ENCODE results near the gene PIK3CD. TPM values are rescaled to one million over a fixed set of nuclear protein-coding genes. Genes with fewer than 3 reads are reported as not detected.

Gene PIK3CD
- total and polyA plus RNA-seq, 7 donors, result 0.44 to 2.5 (median 0.93) TPM

DNA sequence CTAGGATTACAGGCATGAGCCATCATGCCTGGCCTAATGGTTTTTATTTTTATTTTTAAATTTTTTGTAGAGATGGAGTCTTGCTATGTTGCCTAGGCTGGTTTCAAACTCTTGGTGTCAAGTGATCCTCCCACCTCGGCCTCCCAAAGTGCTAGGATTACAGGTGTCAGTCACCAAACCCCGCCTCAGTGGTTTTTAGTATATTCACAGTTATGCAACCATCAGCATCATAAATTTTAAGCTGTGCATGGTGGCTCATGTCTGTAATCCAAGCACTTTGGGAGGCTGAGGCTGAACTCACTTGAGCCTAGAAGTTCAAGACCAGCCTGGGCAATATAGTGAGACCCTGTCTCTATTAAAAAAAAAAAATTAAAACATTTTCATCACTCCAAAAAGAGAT lies 28.6 kb downstream of the PIK3CD start:
- 90 to 91% (median 91%) methylated on average over 2 of the region's 2 CpGs for WGBS, 3 donors
- H3K27me3 ChIP-seq (ENCODE audit: insufficient read depth in 3 of 3, low read length in 2 of 3), result no peaks in the 10 kb centered on the region
- DNase-seq (no peak), ATAC-seq (no peak)
- no peak overlapping the region for H3K4me3 ChIP-seq
- intact Hi-C loops (cut with DNase I), result no loop called here
- no peaks in the 10 kb centered on the region for H3K9me3 ChIP-seq
- H3K27ac ChIP-seq, result no peak overlapping the region
- H3K36me3 ChIP-seq (ENCODE audit: insufficient read depth in 1 of 2, low read depth in 1 of 2), result no peaks in the 10 kb centered on the region
- H3K4me1 ChIP-seq, result no peaks in the 10 kb centered on the region
- no peak for TF ChIP-seq CTCF (IDR thresholded peaks at IDR 0.05)

DNA sequence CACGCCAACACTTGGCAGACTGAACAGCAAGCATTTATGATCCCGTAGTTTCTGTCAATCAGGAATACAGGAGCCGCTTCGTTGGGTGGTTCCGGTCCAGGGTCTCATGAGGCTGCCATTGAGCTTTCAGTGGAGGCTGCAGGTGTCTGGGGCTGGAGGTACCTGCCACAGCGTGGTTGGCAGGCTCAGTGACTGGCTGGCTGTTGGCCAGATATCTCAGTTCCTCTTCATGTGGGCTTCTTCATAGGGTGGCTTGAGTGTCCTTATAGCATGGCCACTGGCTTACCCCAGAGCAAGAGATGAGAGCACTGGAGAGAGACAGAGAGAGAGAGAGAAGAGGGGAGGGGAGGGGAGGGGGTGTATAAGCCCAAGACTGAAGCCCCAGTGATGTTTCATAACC lies 29.3 kb downstream of the PIK3CD start:
- intact Hi-C loops (cut with DNase I), result no loop called here
- 84 to 91% (median 88%) methylated on average over 6 of the region's 6 CpGs for WGBS, 3 donors
- Histone ChIP-seq H3K27me3 (ENCODE audit: insufficient read depth in 3 of 3, low read length in 2 of 3) (no peaks in the 10 kb centered on the region), H3K27ac (no peak overlapping the region), H3K9me3 (no peaks in the 10 kb centered on the region), H3K4me1 (no peaks in the 10 kb centered on the region), H3K4me3 (no peak overlapping the region), H3K36me3 (ENCODE audit: insufficient read depth in 1 of 2, low read depth in 1 of 2) (no peaks in the 10 kb centered on the region)
- ATAC-seq (no peak), DNase-seq (no peak)
- no peak for TF ChIP-seq CTCF (IDR thresholded peaks at IDR 0.05)

DNA sequence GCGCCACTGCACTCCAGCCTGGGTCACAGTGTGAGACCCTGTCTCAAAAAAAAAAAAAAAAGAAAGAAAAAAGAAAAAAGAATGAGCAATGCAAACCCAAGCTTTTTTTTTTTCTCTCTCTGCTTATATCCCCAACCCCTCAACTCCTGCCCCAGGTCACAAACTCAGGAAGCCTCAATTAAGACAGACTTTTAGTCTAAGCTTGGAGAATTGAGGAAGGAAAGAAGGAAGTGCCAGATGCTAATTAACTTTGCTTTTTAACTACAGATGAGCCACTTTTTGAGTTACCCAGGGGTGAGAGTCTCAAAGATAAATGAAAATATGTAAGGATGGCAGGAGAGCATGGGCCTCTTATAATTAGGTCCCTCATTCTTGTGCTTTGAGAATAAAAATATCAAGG lies 33.3 kb downstream of the PIK3CD start:
- ATAC-seq, result no peak
- intact Hi-C loops (cut with DNase I), result no loop called here
- peaks cover 20% of the 10 kb centered on the region for H3K4me1 ChIP-seq

DNA sequence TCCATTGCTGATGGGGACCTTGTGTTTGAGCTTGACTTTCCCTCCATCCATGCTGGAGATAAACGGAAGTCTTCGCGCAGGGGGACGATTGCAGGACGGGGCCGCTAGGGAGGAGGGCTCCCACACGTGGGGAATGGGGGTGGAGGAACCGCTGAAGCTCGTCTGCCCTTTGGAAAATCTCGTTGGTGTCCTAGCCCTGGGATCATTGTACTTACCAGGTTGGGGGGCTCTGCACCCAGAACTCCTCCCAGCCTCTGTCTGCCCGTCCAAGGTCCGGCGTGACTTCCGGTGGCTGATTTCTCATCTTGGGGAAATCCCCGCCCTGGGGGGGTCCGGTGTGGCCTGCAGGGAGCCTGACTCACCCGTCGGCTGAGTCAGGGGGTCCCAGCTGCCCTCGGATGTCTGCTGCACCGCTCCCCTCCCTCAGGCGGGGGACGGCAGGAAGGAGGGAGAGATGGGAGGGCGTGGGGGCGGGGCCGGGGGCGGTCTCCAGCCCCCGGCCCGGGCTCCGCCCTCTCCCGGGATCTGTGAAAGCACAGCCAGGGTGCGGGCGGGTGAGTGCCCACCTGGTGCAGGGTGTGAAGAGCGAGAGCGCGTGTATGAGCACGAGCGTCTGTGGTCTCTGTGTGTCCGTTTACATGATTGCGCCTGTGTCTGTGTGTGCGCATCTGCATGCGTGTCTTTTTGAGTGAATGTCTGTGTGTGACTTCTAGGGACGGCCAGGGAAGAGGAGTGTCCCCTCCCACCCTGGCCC lies 35.8 kb downstream of the PIK3CD start:
- Histone ChIP-seq H3K36me3 (ENCODE audit: insufficient read depth in 1 of 2, low read depth in 1 of 2) (no peaks in the 10 kb centered on the region), H3K9me3 (no peaks in the 10 kb centered on the region), H3K27me3 (ENCODE audit: insufficient read depth in 3 of 3, low read length in 2 of 3) (peaks cover 0 to 19% (median 6%) of the 10 kb centered on the region in 3 donors), H3K4me1 (peaks cover 20% of the 10 kb centered on the region), H3K27ac (no peak overlapping the region), H3K4me3 (peak overlapping the region; percentile 73)
- 1 to 2% (median 1%) methylated on average over 34 to 42 of the region's 42 CpGs for WGBS, 3 donors
- no peak for TF ChIP-seq CTCF (IDR thresholded peaks at IDR 0.05)
- ATAC-seq (peak; percentile 17 to 45 (median 28)), DNase-seq (peak; percentile 57 to 67)
- intact Hi-C loops (cut with DNase I), result no loop called here

More for the DNA sequence above, 33.3 kb downstream of the PIK3CD start:
- H3K27me3 ChIP-seq (ENCODE audit: insufficient read depth in 3 of 3, low read length in 2 of 3), result peaks cover 0 to 19% (median 6%) of the 10 kb centered on the region in 3 donors
- H3K27ac ChIP-seq, result no peak overlapping the region
- no peak overlapping the region for H3K4me3 ChIP-seq
- 97 to 100% (median 100%) methylated on average over 1 of the region's 1 CpG for WGBS, 3 donors
- TF ChIP-seq CTCF (IDR thresholded peaks at IDR 0.05), result no peak
- H3K9me3 ChIP-seq, result no peaks in the 10 kb centered on the region
- no peak for DNase-seq
- no peaks in the 10 kb centered on the region for H3K36me3 ChIP-seq (ENCODE audit: insufficient read depth in 1 of 2, low read depth in 1 of 2)
